K562 (cell line): ENCODE measurements around the gene PRDM16. TPM values are rescaled to one million over a fixed set of nuclear protein-coding genes. Genes with fewer than 3 reads are reported as not detected.

ENCODE experiments used
- ATAC-seq: fragments of 200-7000 bp; cut with Tn5 transposase; 3 replicates; pipeline ENCODE4 v1.9.1; 2020; ENCODE audit warnings: moderate library complexity
- BruUV-seq: library from RNA; stranded (reverse); fragments of 400-500 nt; replicated peaks from 2 replicates; lab custom pipeline; 2021; lab: Mats Ljungman, UMichigan
- CTCF ChIA-PET: fragments of 300-600 bp; formaldehyde crosslinking; extraction: SDS; loops from one replicate; lab custom pipeline; 2021; ENCODE audit warnings: low intra/inter-chr PET ratio; lab: Yijun Ruan, JAX
- POLR2A ChIA-PET: fragments of 300-600, 350-650 bp; sonication (Branson Sonifier 250); formaldehyde crosslinking; extraction: SDS; loops from one replicate; lab custom pipeline; 2021; ENCODE audit warnings: antibody characterized with exemption, inconsistent platforms; lab: Yijun Ruan, JAX
- DNase-seq, 4 experiments: peaks; one replicate each; pipeline versions ENCODE4 v3.0.0 to v3.0.0-alpha.2; 2011 to 2018; ENCODE audit warnings: low spot score in 3 of 4, mixed read lengths in 3 of 4; ENCODE audit errors: extremely low read depth in 1 of 4
- FAIRE-seq: peaks from 2 replicates; lab custom pipeline; 2011; peaks lifted over from hg19 to GRCh38; lab: Jason Lieb, UNC
- H2AFZ ChIP-seq: 2 replicates; pipeline ENCODE4 v1.6.0; 2011; ENCODE audit warnings: low read depth, low read length, control low read depth, inconsistent platforms
- H3K27ac ChIP-seq: fragments of 200-600 bp; 3 replicates; pipeline ENCODE4 v1.8.0; 2011; ENCODE audit warnings: low read depth, mild to moderate bottlenecking, control low read depth, inconsistent platforms, low read length, moderate library complexity, mixed read lengths; ENCODE audit errors: extremely low read depth
- H3K27me3 ChIP-seq, 2 experiments: fragments of 300-600 bp in 1 of 2; 2 replicates in 1 of 2; 3 replicates in 1 of 2; pipeline versions ENCODE4 v1.6.0 to v1.8.0; 2011; ENCODE audit warnings: inconsistent platforms in 2 of 2, low read length in 2 of 2, mild to moderate bottlenecking in 1 of 2, mixed read lengths in 1 of 2, moderate library complexity in 1 of 2; ENCODE audit not compliant: control insufficient read depth in 2 of 2, insufficient read depth in 2 of 2
- H3K36me3 ChIP-seq: fragments of 300-600 bp; 3 replicates; pipeline ENCODE4 v1.8.0; 2011; ENCODE audit warnings: mild to moderate bottlenecking, low read length, inconsistent platforms; ENCODE audit not compliant: control insufficient read depth, insufficient read depth
- H3K4me1 ChIP-seq, 2 experiments: fragments of 200-600 bp in 1 of 2; replicated peaks in 1 of 2; 2 replicates in 1 of 2; 3 replicates in 1 of 2; pipeline versions ENCODE4 v1.5.1 to v1.8.0; 2011; ENCODE audit warnings: inconsistent platforms in 2 of 2, low read length in 2 of 2, mild to moderate bottlenecking in 1 of 2, mixed read lengths in 1 of 2, moderate library complexity in 1 of 2; ENCODE audit not compliant: control insufficient read depth in 2 of 2, insufficient read depth in 2 of 2
- H3K4me2 ChIP-seq: 2 replicates; pipeline ENCODE4 v1.6.1; 2011; ENCODE audit warnings: low read length, control low read depth, inconsistent platforms, mixed read lengths; ENCODE audit not compliant: insufficient read depth
- H3K4me3 ChIP-seq: fragments of 200-600 bp; sonication (generic), shearing (Covaris generic); 2 replicates; pipeline ENCODE4 v1.5.1; 2016; ENCODE audit warnings: control low read depth, inconsistent platforms
- H3K79me2 ChIP-seq: fragments of 200-600 bp; 3 replicates; pipeline ENCODE4 v1.8.0; 2011; ENCODE audit warnings: low read length, inconsistent platforms; ENCODE audit not compliant: control insufficient read depth, insufficient read depth
- H3K9ac ChIP-seq, 2 experiments: 2 replicates each; pipeline versions ENCODE4 v1.6.0 to v1.6.1; 2011; ENCODE audit warnings: low read depth in 2 of 2, low read length in 2 of 2, control low read depth in 1 of 2, inconsistent platforms in 1 of 2, mild to moderate bottlenecking in 1 of 2, mixed read lengths in 1 of 2; ENCODE audit not compliant: insufficient read depth in 1 of 2
- H3K9me1 ChIP-seq: one replicate; pipeline ENCODE4 v1.6.0; 2011; ENCODE audit warnings: inconsistent platforms, mild to moderate bottlenecking, low read length, moderate library complexity; ENCODE audit not compliant: control insufficient read depth, insufficient read depth
- H3K9me3 ChIP-seq: replicated peaks from 2 replicates; pipeline ENCODE4 v1.5.1; 2011; ENCODE audit warnings: low read depth, low read length, inconsistent platforms; ENCODE audit not compliant: control insufficient read depth, insufficient read depth
- H4K20me1 ChIP-seq: replicated peaks from 2 replicates; pipeline ENCODE4 v1.6.1; 2011; ENCODE audit warnings: low read length, inconsistent platforms, mixed read lengths; ENCODE audit not compliant: control insufficient read depth, insufficient read depth
- ARNT ChIP-seq, 2 experiments: fragments of 450-650 bp; IDR thresholded peaks; 2 replicates each; pipeline ENCODE4 v1.6.1; 2016; ENCODE audit warnings: mild to moderate bottlenecking in 1 of 2
- BMI1 ChIP-seq: fragments of 150-350 bp; IDR thresholded peaks from 2 replicates; pipeline ENCODE4 v1.6.1; 2014; ENCODE audit warnings: low read length
- FOXP1 ChIP-seq: sonication (generic); formaldehyde crosslinking; IDR thresholded peaks from 2 replicates; pipeline ENCODE4 v1.8.0; 2022; ENCODE audit warnings: mild to moderate bottlenecking, missing genetic modification reagents
- HIVEP1 ChIP-seq: fragments of 250-450 bp; sonication (Bioruptor Pico); IDR thresholded peaks from 2 replicates; pipeline ENCODE4 v1.4.0; 2020; ENCODE audit warnings: mild to moderate bottlenecking
- JUN ChIP-seq, 2 experiments: sonication (generic) in 1 of 2; formaldehyde crosslinking in 1 of 2; IDR thresholded peaks; 2 replicates each; pipeline versions ENCODE4 v1.6.1 to v1.8.0; 2012 to 2022; ENCODE audit warnings: borderline replicate concordance in 2 of 2, mild to moderate bottlenecking in 2 of 2, improper control_type of control experiment in 1 of 2, low read depth in 1 of 2, low read length in 1 of 2, missing genetic modification reagents in 1 of 2
- NCOA1 ChIP-seq: fragments of 450-650 bp; IDR thresholded peaks from 2 replicates; pipeline ENCODE4 v1.6.1; 2016; ENCODE audit warnings: low read depth
- POLR2AphosphoS2 ChIP-seq: IDR thresholded peaks from 2 replicates; pipeline ENCODE4 v1.6.1; 2012; ENCODE audit warnings: low read length, improper control_type of control experiment
- SNIP1 ChIP-seq: fragments of 450-650 bp; IDR thresholded peaks from 2 replicates; pipeline ENCODE4 v1.7.1; 2017; ENCODE audit warnings: low read depth, mild to moderate bottlenecking
- TEAD4 ChIP-seq, 2 experiments: sonication (generic) in 1 of 2; formaldehyde crosslinking in 1 of 2; IDR thresholded peaks; 2 replicates each; pipeline versions ENCODE4 v1.6.1 to v1.8.0; 2012 to 2022; ENCODE audit warnings: borderline replicate concordance in 1 of 2, inconsistent platforms in 1 of 2, low read length in 1 of 2, mild to moderate bottlenecking in 1 of 2, missing genetic modification reagents in 1 of 2
- in situ Hi-C: fragments of 300-500 bp; cut with MboI; formaldehyde crosslinking; loops from 4 replicates; pipeline ENCODE4 v1.15.0; 2018; ENCODE audit warnings: inconsistent platforms, mixed read lengths
- intact Hi-C: fragments of 100-400 bp; cut with micrococcal nuclease; formaldehyde crosslinking; loops from 2 replicates; pipeline ENCODE4 v1.14.2; 2022
- polyA plus RNA-seq, 8 experiments: library from polyadenylated mRNA; depleted of rRNA in 4 of 8; stranded (reverse) in 5 of 8; unstranded in 3 of 8; fragments of >200 nt; fragmentation: Nextera tagmentation in 2 of 8; fragmentation: Illumina TruSeq in 1 of 8; extraction: Ambion mirVana in 2 of 8; extraction: Trizol in 1 of 8; gene quantifications; 2 replicates each; pipeline versions ENCODE4 v1.2.1 to v1.2.3, GENCODE V29; 2011 to 2014; ENCODE audit warnings: inconsistent platforms in 1 of 8, missing spikeins in 1 of 8
- total RNA-seq, 7 experiments: library from RNA; depleted of rRNA in 6 of 7; stranded (reverse); fragments of >200 nt in 6 of 7; fragmentation: Illumina TruSeq in 2 of 7; extraction: Trizol in 2 of 7; gene quantifications; 2 replicates each; pipeline versions ENCODE4 v1.2.1 to v1.2.3, GENCODE V29; 2011 to 2021; ENCODE audit warnings: low replicate concordance in 1 of 7
- TF ChIP-seq, protein P1 (sequence below): IDR thresholded peaks from 3 replicates; pipeline ENCODE4 v1.6.1; 2011; ENCODE audit warnings: borderline replicate concordance, mild to moderate bottlenecking; ENCODE audit not compliant: insufficient read length, insufficient read depth
- TF ChIP-seq, protein P2 (sequence below): fragments of 450-650 bp; IDR thresholded peaks from 2 replicates; pipeline ENCODE4 v1.6.1; 2017; ENCODE audit warnings: mild to moderate bottlenecking, moderate library complexity

PRDM16 gene
- total and polyA plus RNA-seq, 9 of the 15 experiments (the other 6 are each of a cell fraction or from before 2014, with no cell fraction given), result 0.10 to 0.27 TPM; not detected in 7

DNA sequence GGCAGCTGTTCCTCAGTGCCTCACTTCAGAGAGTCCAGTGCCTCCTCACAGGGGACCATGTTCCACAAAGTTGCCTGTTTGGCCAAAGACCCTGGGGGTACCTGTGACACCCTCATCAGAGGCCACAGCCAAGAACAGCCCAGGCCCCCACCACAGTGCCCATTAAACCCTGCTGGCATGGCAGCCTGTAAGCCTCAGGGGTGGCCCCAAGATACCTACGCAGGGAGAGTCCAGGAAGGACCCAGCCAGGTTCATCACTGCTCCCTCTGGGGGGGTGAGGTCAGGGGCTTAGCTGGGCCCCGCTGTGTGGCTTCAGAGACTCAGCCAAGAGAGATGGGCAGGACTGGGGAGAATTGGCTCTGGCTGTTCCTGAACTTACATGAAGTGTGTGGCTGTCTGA lies 19.1 kb upstream of the PRDM16 start (continued):
- TF ChIP-seq, protein P1, sequence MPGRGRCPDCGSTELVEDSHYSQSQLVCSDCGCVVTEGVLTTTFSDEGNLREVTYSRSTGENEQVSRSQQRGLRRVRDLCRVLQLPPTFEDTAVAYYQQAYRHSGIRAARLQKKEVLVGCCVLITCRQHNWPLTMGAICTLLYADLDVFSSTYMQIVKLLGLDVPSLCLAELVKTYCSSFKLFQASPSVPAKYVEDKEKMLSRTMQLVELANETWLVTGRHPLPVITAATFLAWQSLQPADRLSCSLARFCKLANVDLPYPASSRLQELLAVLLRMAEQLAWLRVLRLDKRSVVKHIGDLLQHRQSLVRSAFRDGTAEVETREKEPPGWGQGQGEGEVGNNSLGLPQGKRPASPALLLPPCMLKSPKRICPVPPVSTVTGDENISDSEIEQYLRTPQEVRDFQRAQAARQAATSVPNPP, result no peak

DNA sequence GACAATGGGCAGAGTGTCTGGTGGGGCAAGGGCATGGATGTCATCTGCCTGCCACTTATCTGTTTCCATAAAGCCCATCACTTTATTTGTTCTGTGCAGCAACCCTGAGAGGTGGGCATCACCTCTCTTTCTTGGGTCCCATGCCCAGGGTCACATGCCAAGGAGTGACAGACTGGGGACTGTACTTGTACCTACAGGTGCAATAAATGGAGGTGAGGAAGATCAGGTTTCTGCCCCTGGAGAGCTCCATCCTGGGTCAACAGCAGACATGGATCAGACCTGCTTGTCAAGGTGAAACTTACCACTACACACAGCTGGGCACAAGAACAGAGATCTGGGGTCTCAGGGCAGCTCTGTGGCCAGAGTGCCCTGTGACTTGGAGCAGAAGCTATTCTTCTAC lies 18.4 kb upstream of the PRDM16 start:
- Histone ChIP-seq H4K20me1 (no peaks in the 10 kb centered on the region), H3K27ac (no peak overlapping the region), H3K4me3 (no peak overlapping the region), H3K9me1 (no peaks in the 10 kb centered on the region), H2AFZ (no peak overlapping the region), H3K79me2 (no peaks in the 10 kb centered on the region), H3K4me1 (no peaks in the 10 kb centered on the region), H3K9me3 (no peaks in the 10 kb centered on the region), H3K27me3 (peaks cover 0 to 9% of the 10 kb centered on the region in 2 experiments; a peak in 1 of 5 replicates), H3K4me2 (no peak overlapping the region), H3K36me3 (no peaks in the 10 kb centered on the region), H3K9ac (no peak overlapping the region)
- ATAC-seq (no peak), FAIRE-seq (no peak), DNase-seq (no peak)
- BruUV-seq, result no TSS peak
- CTCF ChIA-PET, result no interaction called here
- POLR2A ChIA-PET, result no interaction called here
- intact Hi-C loops (no loop called here), in situ Hi-C loops (no loop called here)
- TF ChIP-seq JUN (IDR thresholded peaks at IDR 0.05; ENCODE audit: borderline replicate concordance, low read depth, low read length) (no peak), JUN (CRISPR knock-in tag; IDR thresholded peaks at IDR 0.05; ENCODE audit: borderline replicate concordance) (no peak), HIVEP1 (no peak), SNIP1 (no peak), FOXP1 (CRISPR knock-in tag) (no peak), ARNT (IDR thresholded peaks at IDR 0.05) (no peak), NCOA1 (no peak), TEAD4 (IDR thresholded peaks at IDR 0.05; ENCODE audit: low read length) (no peak), TEAD4 (CRISPR knock-in tag; IDR thresholded peaks at IDR 0.05; ENCODE audit: borderline replicate concordance) (no peak), BMI1 (no peak), POLR2AphosphoS2 (no peak)
- TF ChIP-seq, protein P2, sequence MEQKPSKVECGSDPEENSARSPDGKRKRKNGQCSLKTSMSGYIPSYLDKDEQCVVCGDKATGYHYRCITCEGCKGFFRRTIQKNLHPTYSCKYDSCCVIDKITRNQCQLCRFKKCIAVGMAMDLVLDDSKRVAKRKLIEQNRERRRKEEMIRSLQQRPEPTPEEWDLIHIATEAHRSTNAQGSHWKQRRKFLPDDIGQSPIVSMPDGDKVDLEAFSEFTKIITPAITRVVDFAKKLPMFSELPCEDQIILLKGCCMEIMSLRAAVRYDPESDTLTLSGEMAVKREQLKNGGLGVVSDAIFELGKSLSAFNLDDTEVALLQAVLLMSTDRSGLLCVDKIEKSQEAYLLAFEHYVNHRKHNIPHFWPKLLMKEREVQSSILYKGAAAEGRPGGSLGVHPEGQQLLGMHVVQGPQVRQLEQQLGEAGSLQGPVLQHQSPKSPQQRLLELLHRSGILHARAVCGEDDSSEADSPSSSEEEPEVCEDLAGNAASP, result no peak
